GM18505 (cell line): ENCODE measurements around the gene TJAP1.
"Not testable (repeated sequence)": the region's sequence is repeated elsewhere in the genome, so short reads cannot be mapped to it uniquely, and the experiment has no call there.

ENCODE experiments used
- ATAC-seq: cut with Tn5 transposase; IDR thresholded peaks from one replicate; pipeline ENCODE4 v1.9.1; 2021; ENCODE audit not compliant: unreplicated experiment
- POLR2A ChIP-seq: IDR thresholded peaks from 4 replicates; pipeline ENCODE4 v1.6.1; 2011; ENCODE audit warnings: borderline replicate concordance; ENCODE audit not compliant: insufficient read depth, insufficient read length; ENCODE audit errors: extremely low read depth

Gene TJAP1

DNA sequence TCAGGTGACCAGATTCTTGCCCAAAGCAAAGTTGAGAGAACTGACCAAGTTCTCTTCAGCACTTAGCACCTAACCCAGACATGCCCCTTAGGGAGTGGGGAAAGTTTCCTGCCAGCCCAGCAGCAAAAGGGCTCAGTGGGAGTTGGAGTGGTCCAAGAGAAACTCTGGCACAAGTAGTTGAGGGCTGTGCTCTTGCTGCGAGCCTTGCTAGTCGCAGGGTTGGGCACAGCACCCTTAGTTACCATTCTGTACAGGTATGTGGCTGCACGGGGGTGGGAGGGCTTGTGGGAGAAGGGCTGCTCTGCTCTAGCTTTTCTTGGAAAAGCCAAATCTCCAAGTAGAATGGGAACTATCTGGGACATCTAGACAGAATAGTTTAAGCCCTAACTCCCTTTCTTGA, 45.9 kb downstream of the TJAP1 start:
- TF ChIP-seq POLR2A, result no peak
- no peak for ATAC-seq

GRCh38 chr6:43524483-43524961, 47.2 kb downstream of the TJAP1 start:
- TF ChIP-seq POLR2A, result no peak
- ATAC-seq, result no peak

DNA sequence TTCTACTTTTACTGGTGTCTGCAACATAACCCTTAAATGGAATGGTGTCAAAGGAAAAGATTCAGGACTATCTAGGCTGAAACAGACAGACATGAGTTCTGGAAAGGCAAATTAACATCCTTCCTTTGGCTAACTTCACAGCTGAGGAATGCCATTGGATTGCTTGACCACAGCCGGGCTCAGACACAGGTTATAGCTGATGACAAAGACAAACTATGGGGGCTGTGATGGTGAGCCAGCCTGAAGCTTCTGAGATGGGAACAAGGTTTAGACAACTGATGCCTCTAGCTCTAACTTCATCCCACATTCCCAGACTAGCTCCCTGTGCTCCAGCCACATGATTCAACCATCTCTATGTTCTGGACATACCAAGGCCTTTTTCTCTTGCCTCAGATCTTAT, 54.8 kb downstream of the TJAP1 start:
- no peak for ATAC-seq
- TF ChIP-seq POLR2A, result no peak

DNA sequence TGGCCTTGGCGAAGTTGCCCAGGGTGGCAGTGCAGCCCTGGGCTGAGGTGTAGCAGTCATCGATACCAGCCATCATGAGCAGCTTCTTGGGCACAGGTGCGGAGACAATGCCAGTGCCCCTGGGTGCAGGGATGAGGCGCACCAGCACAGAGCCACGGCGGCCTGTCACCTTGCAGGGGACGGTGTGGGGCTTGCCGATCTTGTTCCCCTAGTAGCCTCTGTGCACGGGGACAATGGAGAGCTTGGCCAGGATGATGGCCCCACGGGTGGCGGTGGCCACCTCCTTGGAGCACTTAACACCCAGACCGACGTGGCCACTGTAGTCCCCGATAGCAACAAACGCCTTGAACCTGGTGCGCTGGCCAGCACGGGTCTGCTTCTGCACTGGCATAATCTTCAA, 61.6 kb downstream of the TJAP1 start:
- ATAC-seq, result not testable (repeated sequence)

DNA sequence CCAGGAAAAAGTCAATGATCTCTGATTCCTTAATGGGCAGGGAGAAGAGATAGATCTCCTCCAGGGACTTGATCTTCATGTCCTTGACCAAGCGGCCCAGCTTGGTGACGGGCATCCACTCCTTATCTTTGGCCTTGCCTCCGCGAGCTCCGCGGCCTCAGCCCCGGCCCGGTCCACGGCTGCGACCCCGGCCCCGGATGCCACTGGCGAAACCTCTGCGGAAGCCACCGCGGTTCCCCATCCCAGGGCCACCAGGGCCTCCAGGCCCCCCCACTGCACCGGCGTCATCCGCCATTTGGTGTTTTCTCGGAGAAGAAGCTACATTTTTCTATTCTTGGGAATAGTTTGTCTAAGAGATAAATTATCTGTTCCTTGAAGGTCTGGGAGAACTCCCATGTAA, 62.0 kb downstream of the TJAP1 start:
- not testable (repeated sequence) for ATAC-seq

GRCh38 chr6:43540507-43540906, 63.1 kb downstream of the TJAP1 start:
- TF ChIP-seq POLR2A, result no peak
- ATAC-seq, result no peak

DNA sequence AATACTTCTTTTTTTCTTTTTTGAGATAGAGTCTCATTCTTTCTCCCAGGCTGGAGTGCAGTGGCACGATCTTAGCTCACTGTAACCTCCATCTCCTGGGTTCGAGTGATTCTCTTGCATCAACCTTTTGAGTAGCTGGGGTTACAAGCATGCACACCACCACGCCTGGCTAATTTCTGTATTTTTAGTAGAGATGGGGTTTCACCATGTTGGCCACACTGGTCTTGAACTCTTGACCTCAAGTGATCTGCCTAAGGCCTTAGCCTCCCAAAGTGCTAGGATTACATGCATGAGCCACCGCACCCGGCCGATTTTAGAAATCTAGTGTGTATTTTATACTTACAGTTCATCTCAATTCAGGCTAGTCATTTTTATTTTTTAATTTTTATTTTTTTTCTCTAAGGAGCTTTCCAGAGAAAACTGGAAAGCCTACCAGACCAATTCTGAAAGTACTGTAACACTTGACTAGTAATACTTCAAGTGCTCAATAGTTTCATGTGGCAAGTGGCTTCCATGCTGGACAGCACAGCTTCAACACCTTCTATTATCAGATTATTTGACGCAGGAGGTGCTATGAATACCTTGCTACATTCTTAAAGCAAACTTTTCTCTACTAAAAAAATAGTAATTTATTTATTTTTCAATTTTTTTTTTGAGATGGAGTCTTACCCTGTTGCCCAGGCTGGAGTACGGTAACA, 64.6 kb downstream of the TJAP1 start:
- ATAC-seq, result no peak
- TF ChIP-seq POLR2A, result no peak

GRCh38 chr6:43544461-43544860, 67.1 kb downstream of the TJAP1 start:
- no peak for TF ChIP-seq POLR2A
- ATAC-seq, result no peak

DNA sequence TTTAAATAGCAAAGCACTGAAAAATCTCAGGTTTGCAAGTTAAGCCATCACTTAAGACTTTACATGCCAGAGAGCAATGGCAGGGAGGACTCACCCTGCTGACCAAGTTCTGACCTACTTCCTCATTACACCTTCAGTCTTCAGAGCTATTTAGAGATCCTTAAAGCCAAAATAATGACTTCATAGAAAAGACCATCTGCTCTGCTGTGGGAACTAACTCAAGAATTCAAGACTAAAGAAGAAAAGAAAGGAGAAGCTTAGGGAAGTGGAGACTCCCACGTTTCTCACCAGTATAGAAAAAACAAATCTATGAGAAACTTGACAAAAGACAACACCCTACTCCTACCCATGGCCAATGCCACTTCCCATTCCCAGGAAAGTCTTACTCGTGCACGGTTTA, 69.9 kb downstream of the TJAP1 start:
- ATAC-seq, result no peak
- no peak for TF ChIP-seq POLR2A
